DMS 273 (cell line): Measurements from ENCODE around the gene DAAM1.

ENCODE experiments used
- DNase-seq: peaks from one replicate; lab custom pipeline; 2025; ENCODE audit not compliant: unreplicated experiment; lab: John Stamatoyannopoulos, UW

DAAM1 gene

DNA sequence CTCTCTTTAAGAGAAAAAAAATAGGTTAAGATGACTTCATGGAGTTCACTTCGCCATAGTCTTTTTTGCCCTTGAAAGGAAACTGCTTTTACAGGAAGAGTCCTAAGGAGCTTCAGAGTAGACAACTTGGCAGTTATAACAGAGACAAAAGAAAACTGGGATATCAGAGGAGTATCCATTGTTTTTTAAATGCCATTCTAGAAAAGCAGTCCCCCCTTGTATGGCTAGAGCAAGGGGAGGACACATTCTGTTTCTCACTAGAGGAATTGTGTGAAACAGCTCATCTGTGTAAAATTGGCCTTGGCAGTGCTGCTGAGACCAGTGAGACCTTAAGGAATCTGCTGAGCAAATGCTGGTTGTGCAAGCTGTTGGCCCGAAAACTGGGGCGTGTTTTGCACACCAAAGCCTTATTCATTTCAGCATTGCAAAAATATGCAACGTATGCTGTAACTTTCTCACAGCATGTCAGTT, 148.7 kb downstream of the DAAM1 start:
- DNase-seq: no peak

DNA sequence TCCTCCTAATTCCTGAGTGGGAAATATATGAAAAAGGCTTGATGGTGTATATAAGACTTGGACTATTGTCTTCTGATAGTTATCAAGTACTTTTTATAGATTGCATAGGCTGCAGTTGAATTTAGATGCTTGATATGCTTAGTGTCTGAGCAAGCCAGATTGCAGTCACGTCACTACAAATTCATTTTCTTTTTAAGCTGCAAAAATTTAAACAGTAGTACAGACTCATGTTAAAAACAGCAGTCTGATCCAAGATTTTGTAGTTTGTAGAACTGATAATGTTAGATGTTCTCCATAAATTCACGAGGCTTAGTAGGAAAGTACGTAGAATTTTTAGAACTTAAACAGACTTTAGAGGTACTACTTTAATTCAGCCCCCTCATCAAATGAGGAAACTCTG, 150.3 kb downstream of the DAAM1 start:
- no peak for DNase-seq

DNA sequence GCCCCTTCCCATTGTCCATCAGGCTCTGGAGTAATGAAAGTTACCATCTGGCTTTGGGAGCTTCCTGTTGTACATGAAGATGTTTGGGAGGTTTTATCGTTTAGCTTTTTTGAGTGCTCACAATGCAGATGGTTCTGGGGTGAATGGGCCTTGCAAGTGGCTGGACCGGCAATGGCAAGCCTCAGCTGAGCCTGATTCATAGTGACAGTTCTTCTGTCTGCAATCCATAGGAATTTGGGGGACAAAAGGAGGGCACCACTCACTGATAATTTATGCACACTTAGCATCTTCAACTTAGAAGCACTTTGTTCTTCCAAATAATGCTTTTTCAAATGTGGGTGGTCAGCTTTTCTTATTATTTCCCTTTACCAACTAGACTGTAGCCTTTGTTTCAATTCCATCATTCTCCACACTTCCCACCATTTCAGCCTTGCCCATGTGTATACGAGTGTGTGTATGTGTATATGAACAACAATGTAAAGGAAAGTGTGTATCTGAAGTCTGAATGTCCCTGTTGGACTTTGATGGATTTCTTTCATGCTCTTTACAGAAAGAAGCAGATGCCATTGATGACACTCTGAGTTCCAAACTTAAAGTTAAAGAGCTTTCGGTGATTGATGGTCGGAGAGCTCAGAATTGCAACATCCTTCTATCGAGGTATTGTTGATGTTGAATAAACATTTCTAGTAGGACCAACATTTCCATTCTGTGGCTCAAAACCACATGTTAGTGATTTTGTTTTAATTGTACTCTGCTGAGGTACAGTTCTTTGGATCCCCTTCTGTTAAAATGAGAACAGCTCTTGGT, 151.3 kb downstream of the DAAM1 start:
- no peak for DNase-seq

DNA sequence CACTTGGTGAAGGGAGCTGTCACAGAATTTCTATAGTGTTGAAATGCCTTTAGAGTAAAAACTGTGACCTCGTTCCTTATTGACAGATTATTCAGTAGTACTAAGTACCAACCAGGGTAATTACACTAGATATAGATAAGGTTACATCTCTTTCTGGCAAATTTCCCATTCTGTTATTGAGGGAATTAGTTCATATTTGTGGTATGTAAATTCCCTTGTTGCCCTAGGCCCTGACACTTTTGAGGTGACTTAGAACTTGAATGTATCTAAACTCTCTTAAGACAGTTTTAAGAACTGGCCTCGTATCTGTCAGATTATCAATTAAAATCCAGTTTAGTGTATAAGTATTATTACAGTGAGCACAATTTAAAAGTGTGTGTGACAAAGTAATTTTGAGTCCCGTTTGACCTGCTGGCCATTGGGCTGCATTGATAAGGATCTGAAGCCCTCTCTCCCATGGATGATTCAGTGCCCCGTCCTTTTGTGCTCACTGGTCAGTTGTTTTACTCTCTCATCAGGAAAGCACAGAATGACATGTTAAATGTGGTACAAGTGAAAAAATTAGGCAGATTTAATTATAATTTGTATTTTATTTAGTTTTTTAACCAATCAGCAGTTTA, 153.5 kb downstream of the DAAM1 start:
- DNase-seq: no peak

DNA sequence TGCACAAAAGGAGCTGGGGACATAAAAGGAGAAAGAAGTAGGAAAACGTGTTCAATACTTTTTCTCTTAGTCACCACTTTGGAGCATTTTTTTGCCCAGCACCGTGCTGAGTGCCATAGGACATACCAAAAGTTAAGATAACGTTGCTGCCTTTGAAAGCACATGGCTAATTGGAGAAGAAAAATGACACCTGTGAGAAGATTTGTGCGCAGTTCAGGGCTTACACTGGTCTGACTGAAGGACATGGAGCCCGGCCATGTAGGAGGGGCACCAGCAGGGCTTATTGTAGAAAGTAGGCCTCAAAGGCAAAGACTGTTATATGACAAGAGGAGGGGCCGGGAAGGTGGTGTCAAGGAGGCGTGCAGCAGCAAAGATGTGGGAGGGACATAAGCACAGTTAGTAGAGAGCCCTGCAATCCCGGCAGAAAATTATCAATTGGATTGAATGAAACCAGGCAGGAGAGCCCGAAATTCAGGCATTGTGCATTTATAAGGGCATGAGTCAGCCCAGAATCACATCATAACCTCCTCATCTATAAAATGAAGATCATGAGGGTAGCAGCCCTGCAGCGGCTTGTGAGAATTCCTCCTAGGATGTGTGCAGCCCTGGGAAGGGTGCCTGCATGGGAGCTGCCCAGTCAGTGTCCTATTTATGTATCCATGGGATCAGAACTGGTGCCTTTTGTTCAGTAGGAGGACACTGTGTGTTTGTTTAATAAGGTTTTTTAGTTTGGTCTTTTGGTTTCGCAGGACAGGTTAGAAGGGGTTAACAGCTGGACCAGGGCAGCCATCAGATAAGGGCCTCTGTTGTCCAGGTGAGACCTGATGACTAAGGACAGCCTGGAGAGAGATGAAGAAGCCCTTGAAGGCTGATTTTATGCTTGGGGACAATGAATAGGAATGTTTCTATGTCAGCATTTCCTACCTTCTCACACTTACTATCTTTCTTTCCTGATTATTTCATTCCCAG, 154.3 kb downstream of the DAAM1 start:
- DNase-seq: no peak

DNA sequence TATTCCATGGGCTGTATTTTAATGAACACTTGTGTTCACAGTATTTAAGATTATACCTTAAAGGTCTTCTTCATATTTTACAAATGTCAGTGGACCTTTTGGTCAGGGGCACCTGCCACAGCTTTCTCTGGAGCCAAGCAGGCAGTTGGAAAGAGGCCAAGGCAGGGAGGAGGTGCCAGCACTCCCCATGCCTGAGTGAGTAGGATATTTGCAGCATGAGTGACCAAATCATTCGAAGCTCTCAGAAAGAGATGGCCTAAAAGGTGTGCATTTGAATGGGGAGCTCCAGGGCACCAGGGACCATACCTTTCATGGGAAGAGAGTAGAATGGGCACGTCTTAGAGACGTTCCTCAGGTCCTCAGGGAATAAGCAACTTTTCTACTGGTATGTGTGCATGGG, 155.1 kb downstream of the DAAM1 start:
- DNase-seq: peak; percentile 59

DNA sequence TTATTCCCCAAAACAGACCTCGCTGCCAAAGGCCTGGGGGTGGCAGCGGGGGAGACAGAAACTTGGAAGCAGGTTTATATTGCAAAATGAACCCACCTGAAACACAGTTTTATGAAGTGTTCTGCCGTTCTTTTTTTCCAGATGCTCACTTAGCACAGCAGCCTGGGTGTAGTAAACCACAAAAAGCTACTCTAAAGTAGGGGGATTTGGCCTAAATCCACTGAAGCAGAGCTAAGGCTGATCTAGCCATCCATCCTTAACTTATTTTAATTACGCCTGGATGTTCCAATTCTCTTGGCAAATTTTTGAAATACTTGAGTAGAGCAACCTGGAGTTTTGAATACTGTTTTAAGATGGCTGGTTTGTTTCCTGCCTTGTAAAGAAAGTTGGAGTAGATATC, 155.5 kb downstream of the DAAM1 start:
- DNase-seq: no peak

DNA sequence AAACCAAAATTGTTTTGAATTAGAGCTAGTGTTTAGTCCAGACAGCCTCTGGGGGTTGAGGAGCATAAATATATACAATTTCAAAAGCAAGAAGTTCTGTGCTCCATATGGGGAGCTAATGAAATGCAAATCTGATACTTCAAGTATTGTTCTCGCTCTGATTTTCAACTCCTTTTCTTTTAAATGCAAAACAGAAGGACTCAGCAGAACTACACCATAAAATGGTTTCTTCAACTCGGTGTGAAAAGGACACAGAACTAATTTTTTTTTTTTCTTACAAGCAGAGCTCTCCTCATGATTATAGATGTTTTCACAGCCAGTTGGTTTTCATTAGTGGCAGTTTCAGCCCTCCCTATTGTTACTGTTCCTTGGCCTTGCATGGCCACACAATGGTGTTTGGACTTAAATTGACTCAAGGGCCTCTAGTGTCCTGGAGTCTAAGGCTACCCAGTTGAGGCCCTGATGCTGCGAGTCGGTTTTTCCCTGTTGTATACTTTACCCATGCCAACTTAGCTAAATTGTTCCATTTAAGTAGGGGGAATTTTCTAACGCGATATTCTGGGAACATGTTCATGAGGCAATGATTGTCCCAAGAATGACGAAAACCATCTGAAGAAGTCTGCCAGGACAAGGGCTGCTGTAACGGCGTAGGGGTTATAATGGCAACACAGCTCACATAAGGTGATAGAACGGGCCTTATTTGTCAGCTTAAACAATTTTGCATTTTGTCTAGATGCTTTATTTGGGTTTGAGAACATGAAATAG, 156.4 kb downstream of the DAAM1 start:
- DNase-seq: peak; percentile 49

DNA sequence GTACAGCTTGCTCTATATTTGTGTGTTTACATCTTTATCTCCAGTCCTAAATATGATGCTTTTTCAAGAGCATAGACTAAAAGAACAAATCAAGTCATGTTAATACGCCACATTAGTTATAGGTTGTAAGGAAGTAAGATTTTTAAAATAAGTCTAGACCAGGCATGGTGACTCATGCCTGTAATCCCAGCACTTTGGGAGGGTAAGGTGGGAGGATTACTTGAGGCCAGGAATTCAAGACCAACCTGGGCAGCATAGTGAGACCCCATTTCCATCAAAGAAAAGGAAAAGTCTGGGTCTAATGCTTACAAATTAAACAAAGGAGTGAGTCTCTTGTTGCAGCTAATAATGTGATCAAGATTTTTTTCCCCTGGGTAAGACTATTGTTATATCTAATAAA, 157.9 kb downstream of the DAAM1 start:
- DNase-seq: no peak

DNA sequence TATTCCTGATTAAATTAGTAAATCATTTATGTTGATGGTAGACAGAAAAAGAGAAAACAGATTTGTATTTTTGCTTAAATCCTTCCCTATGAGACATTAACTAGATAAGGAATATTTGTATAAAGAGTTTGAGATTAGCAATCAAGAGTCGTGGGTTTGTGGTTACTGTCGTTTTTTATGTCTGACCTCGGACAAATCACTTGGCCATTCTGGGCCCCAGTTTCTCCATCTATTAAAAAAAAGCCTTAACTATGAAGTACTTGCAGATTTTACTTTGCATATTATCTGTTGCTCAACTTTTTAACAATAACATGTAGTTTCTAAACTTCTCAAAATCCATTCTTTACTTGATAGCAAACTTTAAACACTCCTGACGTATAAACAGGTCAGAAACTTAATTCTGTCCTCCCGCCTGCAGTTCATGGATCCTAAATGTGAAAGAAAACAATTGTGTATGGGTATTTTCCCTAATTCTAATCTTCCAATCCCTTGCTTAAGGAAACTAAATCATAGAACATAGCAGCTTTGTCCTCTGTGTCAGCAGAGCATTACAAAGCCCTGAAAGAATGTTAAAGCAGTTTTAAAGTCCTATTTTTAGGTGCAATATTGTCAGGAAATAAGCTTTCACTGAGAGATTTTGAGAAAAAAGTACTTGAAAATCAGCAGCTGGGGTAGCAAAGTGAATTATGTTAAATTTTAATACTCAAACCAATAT, 158.5 kb downstream of the DAAM1 start:
- no peak for DNase-seq

DNA sequence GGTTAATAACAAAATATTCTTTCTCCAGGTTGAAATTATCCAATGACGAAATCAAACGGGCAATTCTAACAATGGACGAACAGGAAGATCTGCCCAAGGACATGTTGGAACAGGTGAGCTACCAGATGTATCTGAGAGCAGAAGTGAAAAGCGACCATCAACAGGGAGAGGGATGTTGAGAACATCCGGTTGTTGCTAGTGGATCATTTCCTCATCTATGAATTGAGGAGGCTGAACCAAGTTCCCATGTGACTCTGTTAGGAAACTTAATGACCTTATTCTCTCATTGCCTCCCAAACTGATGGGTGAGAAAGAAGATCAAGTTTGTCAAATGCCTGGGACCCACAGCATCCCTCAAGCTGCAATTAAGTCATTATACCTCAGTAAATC, 159.0 kb downstream of the DAAM1 start:
- DNase-seq: no peak

DNA sequence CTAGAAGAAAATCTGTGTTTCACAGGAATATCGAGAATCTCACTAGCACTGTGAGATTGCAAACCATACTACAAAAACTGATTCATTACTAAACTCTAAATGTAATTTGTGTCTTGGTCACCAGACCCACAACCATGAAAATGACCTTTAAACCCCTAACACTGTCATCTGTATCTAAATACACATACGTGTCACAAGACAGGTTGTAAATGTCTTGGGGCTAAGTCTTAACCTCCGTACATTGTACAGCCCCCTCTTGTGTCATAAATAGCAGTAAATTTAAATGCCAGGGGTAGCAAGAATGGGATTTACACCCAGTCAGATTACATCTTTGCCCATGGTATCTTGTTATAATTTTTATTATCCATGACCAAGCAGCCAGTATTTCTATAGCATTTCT, 159.4 kb downstream of the DAAM1 start:
- DNase-seq: no peak

DNA sequence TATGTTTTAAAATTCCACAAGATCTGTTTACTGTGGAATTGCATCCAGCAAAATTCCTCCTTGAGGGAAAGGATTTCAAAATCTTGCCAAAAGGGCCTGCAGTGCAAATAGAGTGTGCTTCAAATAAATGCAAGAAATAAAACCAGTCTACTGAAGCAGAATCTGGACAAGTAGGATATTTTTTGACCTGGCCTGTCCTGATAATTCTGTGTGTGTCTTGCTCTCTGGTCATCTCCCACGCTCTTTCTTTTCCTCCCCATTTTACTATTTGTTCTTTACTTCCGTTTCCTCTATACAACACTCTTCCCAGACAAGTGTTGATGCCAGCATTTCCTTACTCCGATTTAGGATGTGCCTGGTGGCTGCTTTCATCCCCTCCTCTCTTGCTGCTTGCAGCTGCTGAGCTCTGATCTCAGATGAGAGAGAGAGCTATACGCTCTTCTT, 160.8 kb downstream of the DAAM1 start:
- no peak for DNase-seq

DNA sequence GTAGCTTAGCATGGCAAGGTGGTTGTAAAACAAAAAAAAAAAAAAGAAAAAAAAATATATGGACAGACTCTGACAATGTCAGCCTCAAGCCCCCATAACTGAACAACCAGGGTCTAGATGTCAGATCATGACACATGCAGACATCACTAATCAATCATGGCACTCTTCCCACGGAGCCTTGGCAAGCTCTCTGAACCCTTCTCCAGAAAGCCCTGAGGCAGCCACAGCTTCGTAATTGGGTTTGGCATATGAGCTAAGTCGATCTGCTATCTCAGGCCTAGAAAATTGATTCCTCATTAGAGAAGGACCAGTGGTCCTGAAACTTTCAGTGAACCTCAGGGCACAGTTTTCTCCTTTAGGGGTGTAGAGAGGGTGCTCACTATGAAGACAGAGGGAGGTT, 164.5 kb downstream of the DAAM1 start:
- no peak for DNase-seq

DNA sequence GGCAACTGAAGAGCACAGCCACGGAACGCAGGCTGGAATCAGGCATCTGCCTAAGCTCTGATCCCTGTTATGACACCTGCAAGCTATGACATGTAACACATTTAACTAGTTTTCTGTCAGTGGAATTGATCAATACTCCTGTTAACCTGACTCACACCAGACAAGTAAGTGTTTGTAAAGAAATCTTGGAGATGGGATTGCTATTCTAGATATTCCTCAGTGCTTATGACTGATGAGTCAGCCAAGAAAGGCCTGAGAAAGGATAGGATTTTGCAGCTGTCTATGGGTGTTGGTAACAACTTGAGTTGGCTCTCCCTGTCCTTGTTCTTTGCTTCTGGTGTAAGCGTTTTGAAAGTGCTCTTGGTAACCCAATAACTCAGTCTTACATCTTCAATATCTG, 166.2 kb downstream of the DAAM1 start:
- DNase-seq: no peak

DNA sequence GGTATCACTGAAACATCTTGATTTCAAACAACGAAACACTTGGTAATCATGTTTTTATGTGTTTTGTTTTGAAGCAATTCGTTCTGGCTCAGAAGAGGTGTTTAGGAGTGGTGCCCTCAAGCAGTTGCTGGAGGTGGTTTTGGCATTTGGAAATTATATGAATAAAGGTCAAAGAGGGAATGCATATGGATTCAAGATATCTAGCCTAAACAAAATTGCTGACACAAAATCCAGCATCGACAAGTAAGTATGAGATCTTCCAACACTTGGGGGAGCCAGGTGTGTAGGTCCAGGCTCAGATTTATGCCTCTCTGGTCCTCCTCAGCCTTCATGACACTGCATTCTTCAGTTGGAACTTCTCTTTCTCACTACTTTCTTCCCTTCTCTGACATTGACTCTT, 166.6 kb downstream of the DAAM1 start:
- no peak for DNase-seq

DNA sequence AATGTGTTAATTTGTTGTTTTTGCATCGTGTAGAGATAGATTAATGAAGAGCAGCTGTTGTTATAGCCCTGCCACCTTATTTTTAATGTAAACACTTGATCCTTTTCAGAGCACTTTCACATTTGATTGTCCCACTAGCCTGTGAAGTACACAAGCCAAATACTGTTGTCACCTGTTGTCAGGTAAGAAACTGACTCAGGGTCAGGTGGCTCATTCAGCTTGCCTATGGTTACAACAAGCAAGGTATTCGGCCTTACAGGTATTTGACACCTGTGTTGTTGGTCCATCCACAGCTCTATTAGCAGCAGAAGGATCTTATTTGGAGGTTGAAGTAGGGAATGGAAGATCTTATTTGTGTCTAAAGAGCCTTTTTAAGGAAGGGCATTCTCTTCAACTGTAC, 167.8 kb downstream of the DAAM1 start:
- peak; percentile 15 for DNase-seq

DNA sequence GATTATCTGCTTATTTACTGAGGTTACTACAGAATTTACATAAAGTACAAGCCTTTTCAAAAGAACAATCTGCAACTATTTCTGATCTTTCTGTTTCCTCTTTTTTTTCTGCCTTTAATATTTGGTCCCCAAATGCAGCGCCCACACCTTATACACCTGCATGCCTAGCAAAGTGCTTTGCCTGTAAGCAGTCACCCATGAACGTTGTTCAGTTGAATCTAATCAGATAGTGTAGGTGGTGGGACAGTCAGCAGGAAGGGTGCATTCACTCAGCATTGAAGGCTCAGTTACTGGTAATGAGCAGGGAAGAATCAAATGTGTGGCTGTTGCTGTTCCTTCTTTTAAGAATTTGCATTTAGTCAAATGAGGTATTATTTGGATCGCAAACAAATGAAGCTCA, 168.3 kb downstream of the DAAM1 start:
- DNase-seq: no peak

DNA sequence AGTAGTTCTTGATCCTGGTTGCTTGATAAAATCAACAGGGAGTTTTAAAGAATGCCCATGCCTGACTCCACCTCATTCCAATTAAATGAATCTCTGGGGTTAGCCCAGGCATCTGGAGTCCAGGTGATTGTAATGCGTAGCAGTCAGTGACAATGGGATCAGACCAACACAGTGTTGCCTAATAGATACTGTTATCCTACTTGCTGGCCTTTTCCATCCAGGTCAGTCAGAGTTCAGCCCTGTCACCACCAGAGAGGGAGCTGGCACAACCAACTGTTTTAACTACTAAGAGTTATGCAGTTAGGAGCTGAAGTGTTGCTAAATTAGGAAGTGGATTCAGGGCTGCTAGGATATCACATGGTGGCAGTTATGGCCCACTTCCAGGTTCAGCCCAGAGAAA, 169.6 kb downstream of the DAAM1 start:
- DNase-seq: peak; percentile 40

DNA sequence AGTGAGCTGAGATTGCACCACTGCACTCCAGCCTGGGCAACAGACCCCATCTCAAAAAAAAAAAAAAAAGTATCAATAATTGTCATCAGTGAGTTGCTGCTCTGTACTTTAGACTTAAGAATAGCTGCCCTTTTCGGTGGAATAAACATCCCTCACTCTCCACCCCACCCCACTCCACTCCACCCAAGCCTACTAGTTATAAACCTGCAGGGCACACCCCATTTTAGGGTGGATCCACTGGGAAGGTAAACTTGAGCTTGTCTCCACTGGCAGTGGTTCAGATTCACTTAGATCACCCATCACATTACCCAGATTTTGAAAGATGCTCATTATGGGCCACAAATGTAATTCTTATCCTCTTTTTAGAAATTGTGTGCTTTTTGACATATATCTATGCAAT, 170.3 kb downstream of the DAAM1 start:
- DNase-seq: no peak
